Osteoblast (primary cell): ENCODE results near the gene EMP1. TPM values are rescaled to one million over a fixed set of nuclear protein-coding genes. Genes with fewer than 3 reads are reported as not detected.
A peak's percentile ranks its signal among the peaks of the same experiment; 100 is the strongest.

ENCODE experiments used
- DNase-seq: peaks from one replicate; pipeline ENCODE4 v3.0.0; 2011; ENCODE audit warnings: low spot score, mixed read lengths; ENCODE audit not compliant: insufficient read length; ENCODE audit errors: missing footprints
- H2AFZ ChIP-seq: 2 replicates; pipeline ENCODE4 v1.6.0; 2011; ENCODE audit warnings: mild to moderate bottlenecking, low read length
- H3K27ac ChIP-seq: 2 replicates; pipeline ENCODE4 v1.5.1; 2011; ENCODE audit warnings: mild to moderate bottlenecking, low read depth, low read length, moderate library complexity
- H3K27me3 ChIP-seq: 2 replicates; pipeline ENCODE4 v1.6.0; 2012; ENCODE audit warnings: mild to moderate bottlenecking, control low read depth, inconsistent platforms, low read length, moderate library complexity; ENCODE audit not compliant: insufficient read depth
- H3K36me3 ChIP-seq: 2 replicates; pipeline ENCODE4 v1.5.1; 2011; ENCODE audit warnings: mild to moderate bottlenecking, low read length, control low read depth, moderate library complexity; ENCODE audit not compliant: insufficient read depth
- H3K4me1 ChIP-seq: 2 replicates; pipeline ENCODE4 v1.5.1; 2011; ENCODE audit warnings: mild to moderate bottlenecking, low read length, control low read depth, moderate library complexity; ENCODE audit not compliant: insufficient read depth
- H3K4me2 ChIP-seq: 2 replicates; pipeline ENCODE4 v1.6.0; 2011; ENCODE audit warnings: mild to moderate bottlenecking, low read length; ENCODE audit not compliant: insufficient read depth
- H3K4me3 ChIP-seq: fragments of 200-600 bp; sonication (generic); 3 replicates; pipeline ENCODE4 v1.5.1; 2012; ENCODE audit warnings: mild to moderate bottlenecking, low read length, inconsistent platforms; ENCODE audit not compliant: insufficient read depth
- H3K79me2 ChIP-seq: 2 replicates; pipeline ENCODE4 v1.6.0; 2012; ENCODE audit warnings: mild to moderate bottlenecking, low read length, control low read depth, inconsistent platforms; ENCODE audit not compliant: insufficient read depth
- H3K9me3 ChIP-seq: 2 replicates; pipeline ENCODE4 v1.5.1; 2011; ENCODE audit warnings: low read depth, low read length, control low read depth
- H4K20me1 ChIP-seq: 2 replicates; pipeline ENCODE4 v1.6.0; 2012; ENCODE audit warnings: mild to moderate bottlenecking, low read length, control low read depth; ENCODE audit not compliant: insufficient read depth
- CTCF ChIP-seq: IDR thresholded peaks from 2 replicates; pipeline ENCODE4 v1.5.1; 2011; ENCODE audit warnings: mild to moderate bottlenecking, low read depth, low read length, moderate library complexity; ENCODE audit errors: extremely low read depth
- total RNA-seq: library from RNA; depleted of rRNA; stranded (reverse); fragments of >200 nt; gene quantifications from 2 replicates; pipeline ENCODE4 v1.2.3, GENCODE V29; 2012

The EMP1 gene
- total RNA-seq, 1 donor, result 106 TPM

DNA sequence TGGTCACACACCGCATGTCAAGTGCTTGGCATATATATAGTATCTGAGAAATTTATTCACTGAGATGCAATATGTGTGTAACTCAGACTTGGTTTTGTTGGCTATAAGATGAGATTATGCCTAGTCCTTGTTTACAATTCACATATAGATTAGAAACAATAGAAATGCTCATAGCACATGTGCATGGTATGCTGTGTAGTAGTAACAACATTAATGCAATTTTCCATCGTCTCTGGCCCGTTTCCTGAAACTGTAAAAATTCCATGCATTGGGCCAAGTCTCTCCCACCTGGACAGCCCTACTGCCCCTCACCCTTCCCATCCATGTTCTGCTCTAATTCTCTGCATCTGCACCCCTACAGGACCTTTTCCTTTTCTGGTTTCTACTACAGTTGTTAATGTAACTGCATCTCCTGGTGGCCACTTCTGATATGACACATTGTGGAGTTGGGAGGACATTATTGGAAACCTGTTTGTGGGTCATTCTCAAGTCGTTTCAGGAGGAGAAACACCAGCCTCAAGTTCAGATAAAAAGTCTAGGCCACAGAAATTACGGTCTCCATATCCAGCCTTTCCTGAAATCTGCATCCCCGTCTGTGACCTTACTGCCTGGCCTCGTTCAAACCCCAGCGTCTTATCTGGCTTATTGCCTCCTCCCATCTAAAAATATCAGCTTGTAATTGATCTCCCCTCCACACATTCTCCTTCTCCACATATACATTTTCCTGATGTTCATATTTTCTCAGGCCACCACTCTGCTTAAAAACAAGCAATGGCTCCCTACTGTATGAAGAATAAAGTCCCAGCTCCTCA lies 37.5 kb downstream of the EMP1 start:
- H3K79me2 ChIP-seq, result no peaks in the 10 kb centered on the region
- no peaks in the 10 kb centered on the region for H3K4me1 ChIP-seq
- H3K36me3 ChIP-seq, result no peaks in the 10 kb centered on the region
- H3K27me3 ChIP-seq, result no peaks in the 10 kb centered on the region
- H3K4me3 ChIP-seq, result no peak overlapping the region
- no peak overlapping the region for H3K27ac ChIP-seq
- TF ChIP-seq CTCF, result peak; percentile 94
- H4K20me1 ChIP-seq, result no peaks in the 10 kb centered on the region
- DNase-seq, result peak; percentile 89
- no peak overlapping the region for H2AFZ ChIP-seq
- no peaks in the 10 kb centered on the region for H3K9me3 ChIP-seq
- H3K4me2 ChIP-seq, result no peak overlapping the region

DNA sequence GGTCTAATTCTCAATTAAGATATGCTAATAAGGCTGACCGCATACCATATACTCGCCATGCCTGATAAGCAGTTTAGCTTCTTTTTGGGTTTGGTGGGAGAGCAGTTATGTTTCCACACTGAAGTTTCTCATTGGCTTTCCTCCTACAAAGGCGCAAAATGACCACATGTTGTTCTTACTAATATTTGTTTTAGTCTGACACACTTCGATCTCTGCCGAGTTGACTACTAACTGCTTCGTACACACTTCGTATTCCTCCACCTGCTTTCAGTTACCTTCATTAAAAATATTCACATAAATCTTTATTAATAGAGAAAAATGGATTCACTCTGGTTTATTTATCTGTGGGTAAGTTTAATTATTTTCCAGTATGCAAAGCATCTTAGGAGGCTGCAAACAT lies 41.7 kb downstream of the EMP1 start:
- no peaks in the 10 kb centered on the region for H3K4me1 ChIP-seq
- H3K27ac ChIP-seq, result no peak overlapping the region
- no peaks in the 10 kb centered on the region for H3K79me2 ChIP-seq
- H2AFZ ChIP-seq, result no peak overlapping the region
- TF ChIP-seq CTCF, result no peak
- no peak for DNase-seq
- no peaks in the 10 kb centered on the region for H4K20me1 ChIP-seq
- H3K27me3 ChIP-seq, result no peaks in the 10 kb centered on the region
- no peaks in the 10 kb centered on the region for H3K9me3 ChIP-seq
- H3K4me2 ChIP-seq, result no peak overlapping the region
- no peak overlapping the region for H3K4me3 ChIP-seq
- H3K36me3 ChIP-seq, result no peaks in the 10 kb centered on the region

DNA sequence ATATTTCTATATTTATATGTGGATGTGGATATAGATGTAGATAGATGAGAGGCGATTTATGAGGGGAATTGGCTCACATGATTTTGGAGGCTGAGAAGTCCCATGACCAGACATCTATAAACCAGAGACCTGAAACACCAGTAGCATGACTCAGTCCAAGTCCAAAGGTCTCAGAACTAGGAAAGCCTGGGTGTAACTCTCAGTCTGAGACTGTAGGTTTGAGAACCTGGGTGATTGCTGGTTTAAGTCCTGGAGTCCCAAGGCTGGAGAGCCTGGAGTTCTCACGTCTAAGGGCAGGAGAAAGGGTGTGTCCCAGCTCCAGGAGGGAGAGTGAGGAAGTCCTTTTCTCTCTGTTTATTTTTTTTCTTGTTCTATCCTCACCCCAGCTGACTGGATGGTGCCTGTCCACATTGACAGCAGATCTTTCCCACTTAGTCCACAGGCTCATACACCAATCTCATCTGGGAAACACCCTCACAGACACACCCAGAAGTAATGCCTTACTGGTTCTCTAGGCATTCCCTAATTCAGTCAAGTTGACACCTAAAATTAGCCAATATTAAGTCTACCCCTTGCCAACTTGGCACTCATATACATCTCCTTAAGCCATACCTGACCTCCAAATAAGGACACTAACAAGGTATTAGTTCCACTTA lies 45.4 kb downstream of the EMP1 start:
- peak; percentile 82 for DNase-seq
- no peak overlapping the region for H3K27ac ChIP-seq

More for the DNA sequence above, 45.4 kb downstream of the EMP1 start:
- Histone ChIP-seq H3K4me2 (no peak overlapping the region), H3K79me2 (no peaks in the 10 kb centered on the region), H3K27me3 (no peaks in the 10 kb centered on the region), H3K4me3 (no peak overlapping the region), H3K4me1 (no peaks in the 10 kb centered on the region), H3K9me3 (no peaks in the 10 kb centered on the region), H4K20me1 (no peaks in the 10 kb centered on the region), H2AFZ (peak overlapping the region; percentile 5), H3K36me3 (no peaks in the 10 kb centered on the region)
- TF ChIP-seq CTCF, result no peak
